Smooth muscle cell (in vitro differentiated cells): Measurements from ENCODE around the gene ZFP36L1. TPM values are rescaled to one million over a fixed set of nuclear protein-coding genes. Genes with fewer than 3 reads are reported as not detected.

Experiments used
- DNase-seq: peaks from one replicate; lab custom pipeline; 2025; ENCODE audit not compliant: unreplicated experiment; lab: John Stamatoyannopoulos, UW
- H2AFZ ChIP-seq: fragments of 200-600 bp; sonication (generic); 2 replicates; pipeline ENCODE4 v1.6.0; 2016; ENCODE audit warnings: antibody characterized with exemption, low read depth, mild to moderate bottlenecking
- H3F3A ChIP-seq: fragments of 200-600 bp; sonication (generic); 2 replicates; pipeline ENCODE4 v1.6.0; 2017; ENCODE audit warnings: antibody characterized with exemption, low read depth
- H3K27ac ChIP-seq: fragments of 200-600 bp; sonication (generic); 2 replicates; pipeline ENCODE4 v1.5.1; 2016; ENCODE audit warnings: low read depth, mild to moderate bottlenecking
- H3K27me3 ChIP-seq: fragments of 200-600 bp; sonication (generic); 2 replicates; pipeline ENCODE4 v1.6.1; 2016; ENCODE audit warnings: low read depth, mild to moderate bottlenecking
- H3K36me3 ChIP-seq: fragments of 200-600 bp; sonication (generic); 2 replicates; pipeline ENCODE4 v1.5.1; 2016; ENCODE audit warnings: low read depth
- H3K4me1 ChIP-seq: fragments of 200-600 bp; sonication (generic); 2 replicates; pipeline ENCODE4 v1.5.1; 2016; ENCODE audit warnings: low read depth
- H3K4me2 ChIP-seq: fragments of 200-600 bp; sonication (generic); 2 replicates; pipeline ENCODE4 v1.6.0; 2016; ENCODE audit warnings: mild to moderate bottlenecking
- H3K4me3 ChIP-seq: fragments of 200-600 bp; sonication (generic); 2 replicates; pipeline ENCODE4 v1.5.1; 2016; ENCODE audit warnings: mild to moderate bottlenecking
- H3K79me2 ChIP-seq: fragments of 200-600 bp; sonication (generic); 2 replicates; pipeline ENCODE4 v1.6.0; 2016; ENCODE audit warnings: low read depth, mild to moderate bottlenecking
- H3K9ac ChIP-seq: fragments of 200-600 bp; sonication (generic); 2 replicates; pipeline ENCODE4 v1.6.0; 2016; ENCODE audit warnings: low read depth
- H3K9me3 ChIP-seq: fragments of 200-600 bp; sonication (generic); replicated peaks from 2 replicates; pipeline ENCODE4 v1.5.1; 2016; ENCODE audit warnings: low read depth
- H4K20me1 ChIP-seq: fragments of 200-600 bp; sonication (generic); 2 replicates; pipeline ENCODE4 v1.6.0; 2016; ENCODE audit warnings: low read depth
- CTCF ChIP-seq: fragments of 200-600 bp; sonication (generic); IDR thresholded peaks from 2 replicates; pipeline ENCODE4 v1.5.1; 2017; ENCODE audit warnings: borderline replicate concordance, mild to moderate bottlenecking, antibody characterized with exemption; ENCODE audit not compliant: insufficient read depth, poor library complexity, severe bottlenecking
- WGBS: methylation state at CpG from one replicate; pipeline ENCODE4 v1.1.7; 2016; ENCODE audit warnings: low lambda C conversion rate; 5-methylcytosine and 5-hydroxymethylcytosine counted together
- polyA plus RNA-seq: library from polyadenylated mRNA; unstranded; fragments of >200 nt; fragmentation: Nextera tagmentation; extraction: Ambion mirVana; gene quantifications from 2 replicates; pipeline ENCODE4 v1.2.1, GENCODE V29; 2016
- total RNA-seq: library from RNA; depleted of rRNA; stranded (reverse); fragments of >200 nt; gene quantifications from 2 replicates; pipeline ENCODE4 v1.2.3, GENCODE V29; 2014

Gene ZFP36L1
- total and polyA plus RNA-seq, 2 experiments from 2014 or later: 166 to 418 TPM

- no peaks in the 10 kb centered on the region for H3F3A ChIP-seq
- no peak overlapping the region for H2AFZ ChIP-seq
- H3K4me1 ChIP-seq: peaks cover 10% of the 10 kb centered on the region
- peak overlapping the region; percentile 70 for H3K27ac ChIP-seq
- no peak for TF ChIP-seq CTCF
- no peak for DNase-seq
- no peaks in the 10 kb centered on the region for H4K20me1 ChIP-seq
- H3K9ac ChIP-seq: no peak overlapping the region
- peak overlapping the region; percentile 31 for H3K4me2 ChIP-seq
- no peak overlapping the region for H3K4me3 ChIP-seq
- no peaks in the 10 kb centered on the region for H3K9me3 ChIP-seq
- H3K27me3 ChIP-seq: no peaks in the 10 kb centered on the region
- no peaks in the 10 kb centered on the region for H3K79me2 ChIP-seq
- H3K36me3 ChIP-seq: no peaks in the 10 kb centered on the region
- 82% methylated on average over 4 of the region's 4 CpGs for WGBS
Observed at GRCh38 chr14:68806526-68807147, 13.8 kb upstream of the ZFP36L1 start.

- no peak for DNase-seq
- no peak overlapping the region for H3K4me2 ChIP-seq
- H3F3A ChIP-seq: no peaks in the 10 kb centered on the region
- peak overlapping the region; percentile 6 for H3K27ac ChIP-seq
- H3K4me1 ChIP-seq: peaks cover 10% of the 10 kb centered on the region
- 78% methylated on average over 7 of the region's 7 CpGs for WGBS
- no peak overlapping the region for H3K9ac ChIP-seq
- no peaks in the 10 kb centered on the region for H3K36me3 ChIP-seq
- H4K20me1 ChIP-seq: no peaks in the 10 kb centered on the region
- no peaks in the 10 kb centered on the region for H3K27me3 ChIP-seq
- H2AFZ ChIP-seq: no peak overlapping the region
- H3K9me3 ChIP-seq: no peaks in the 10 kb centered on the region
- TF ChIP-seq CTCF: no peak
- no peak overlapping the region for H3K4me3 ChIP-seq
- no peaks in the 10 kb centered on the region for H3K79me2 ChIP-seq
Observed at GRCh38 chr14:68805414-68805813, 12.5 kb upstream of the ZFP36L1 start.

- no peaks in the 10 kb centered on the region for H4K20me1 ChIP-seq
- no peak for TF ChIP-seq CTCF
- H3K4me3 ChIP-seq: no peak overlapping the region
- DNase-seq: no peak
- no peak overlapping the region for H2AFZ ChIP-seq
- H3F3A ChIP-seq: peaks cover 19% of the 10 kb centered on the region
- H3K27ac ChIP-seq: no peak overlapping the region
- peaks cover 11% of the 10 kb centered on the region for H3K4me1 ChIP-seq
- H3K9ac ChIP-seq: no peak overlapping the region
- H3K9me3 ChIP-seq: no peaks in the 10 kb centered on the region
- no peak overlapping the region for H3K4me2 ChIP-seq
- H3K79me2 ChIP-seq: no peaks in the 10 kb centered on the region
- no peaks in the 10 kb centered on the region for H3K27me3 ChIP-seq
- no peaks in the 10 kb centered on the region for H3K36me3 ChIP-seq
Observed at GRCh38 chr14:68801631-68802030, 8.8 kb upstream of the ZFP36L1 start.

GRCh38 chr14:68800953-68801352, 8.1 kb upstream of the ZFP36L1 start:
- Histone ChIP-seq H3K4me2 (peak overlapping the region; percentile 44), H3K27me3 (no peaks in the 10 kb centered on the region), H3K9ac (peak overlapping the region; percentile 38)

More at GRCh38 chr14:68800953-68801352, 8.1 kb upstream of the ZFP36L1 start:
- Histone ChIP-seq H4K20me1 (no peaks in the 10 kb centered on the region), H3K4me1 (peaks cover 16% of the 10 kb centered on the region), H3K4me3 (no peak overlapping the region), H3K79me2 (no peaks in the 10 kb centered on the region), H3K36me3 (no peaks in the 10 kb centered on the region), H3F3A (peaks cover 25% of the 10 kb centered on the region), H3K9me3 (no peaks in the 10 kb centered on the region), H3K27ac (peak overlapping the region; percentile 85), H2AFZ (no peak overlapping the region)
- no peak for DNase-seq
- no peak for TF ChIP-seq CTCF
